NCI-H2029 treated with DMSO at 0.1 percent for 48 hours (cell line): ENCODE measurements around the gene CHST3.
"Not testable (repeated sequence)": the region's sequence is repeated elsewhere in the genome, so short reads cannot be mapped to it uniquely, and the experiment has no call there.

Experiments
- DNase-seq: peaks from one replicate; lab custom pipeline; 2025; lab: John Stamatoyannopoulos, UW

The CHST3 gene

GRCh38 chr10:71950683-71951082 lies 13.5 kb upstream of the CHST3 start:
- no peak for DNase-seq

- DNase-seq: no peak
These were observed 11.4 kb upstream of the CHST3 start for GRCh38 chr10:71952745-71953144.

GRCh38 chr10:71957546-71958275 lies 6.5 kb upstream of the CHST3 start:
- no peak for DNase-seq

GRCh38 chr10:71959526-71959925 lies 4.7 kb upstream of the CHST3 start:
- no peak for DNase-seq

- DNase-seq: no peak
These were observed 2.4 kb upstream of the CHST3 start for GRCh38 chr10:71961831-71962230.

GRCh38 chr10:71962901-71963300 lies 1.3 kb upstream of the CHST3 start:
- DNase-seq: no peak

GRCh38 chr10:71963351-71964097 lies 671 bp upstream of the CHST3 start:
- DNase-seq: no peak

GRCh38 chr10:71964743-71965515 lies 734 bp downstream of the CHST3 start:
- DNase-seq: no peak

GRCh38 chr10:71965623-71966022 lies 1.4 kb downstream of the CHST3 start:
- no peak for DNase-seq

- DNase-seq: no peak
These were observed 2.1 kb downstream of the CHST3 start for GRCh38 chr10:71966046-71967004.

GRCh38 chr10:71967958-71968357 lies 3.8 kb downstream of the CHST3 start:
- not testable (repeated sequence) for DNase-seq

GRCh38 chr10:71968553-71969474 lies 4.6 kb downstream of the CHST3 start:
- DNase-seq: no peak

GRCh38 chr10:71969929-71970328 lies 5.7 kb downstream of the CHST3 start:
- no peak for DNase-seq

- DNase-seq: no peak
These were observed 6.1 kb downstream of the CHST3 start for GRCh38 chr10:71970331-71970730.

GRCh38 chr10:71970869-71971268 lies 6.7 kb downstream of the CHST3 start:
- no peak for DNase-seq

- no peak for DNase-seq
These were observed 7.1 kb downstream of the CHST3 start for GRCh38 chr10:71971311-71971731.

GRCh38 chr10:71971769-71972555 lies 7.8 kb downstream of the CHST3 start:
- DNase-seq: no peak

- DNase-seq: no peak
These were observed 8.8 kb downstream of the CHST3 start for GRCh38 chr10:71972746-71973695.
